ENCODE measurements around the gene BHLHA9.
A peak's percentile ranks its signal among the peaks of the same experiment; 100 is the strongest.
"Not testable (repeated sequence)": the region's sequence is repeated elsewhere in the genome, so short reads cannot be mapped to it uniquely, and the experiment has no call there.

BHLHA9 gene

DNA sequence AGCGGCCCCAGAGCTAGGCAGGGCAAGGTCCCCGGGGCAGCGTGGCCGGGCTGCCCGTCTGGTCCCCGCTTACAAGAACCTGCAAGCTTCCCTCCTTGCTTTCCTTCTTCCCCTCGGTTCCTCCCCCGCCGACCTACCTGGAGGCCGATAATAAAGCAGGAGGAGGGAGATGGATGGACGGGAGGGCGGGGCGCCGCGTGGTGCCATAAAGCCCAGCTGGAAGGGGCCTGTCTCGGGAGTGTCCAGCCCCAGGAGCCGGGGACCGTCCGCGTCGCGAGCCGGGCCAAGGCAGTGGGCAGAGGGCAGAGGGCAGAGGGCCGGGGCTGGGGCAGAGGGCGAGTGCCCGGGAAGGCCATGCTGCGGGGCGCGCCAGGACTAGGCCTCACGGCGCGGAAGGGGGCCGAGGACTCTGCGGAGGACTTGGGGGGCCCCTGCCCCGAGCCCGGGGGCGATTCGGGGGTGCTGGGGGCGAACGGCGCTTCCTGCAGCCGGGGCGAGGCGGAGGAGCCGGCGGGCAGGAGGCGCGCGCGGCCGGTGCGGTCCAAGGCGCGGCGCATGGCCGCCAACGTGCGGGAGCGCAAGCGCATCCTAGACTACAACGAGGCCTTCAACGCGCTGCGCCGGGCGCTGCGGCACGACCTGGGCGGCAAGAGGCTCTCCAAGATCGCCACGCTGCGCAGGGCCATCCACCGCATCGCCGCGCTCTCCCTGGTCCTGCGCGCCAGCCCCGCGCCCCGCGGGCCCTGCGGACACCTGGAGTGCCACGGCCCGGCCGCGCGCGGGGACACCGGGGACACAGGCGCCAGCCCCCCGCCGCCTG, at the start of gene BHLHA9:
BHLHA9 (plus strand) TSS at position 235 of the 820 bp plus-strand sequence; CDS start at position 355, 120 bp downstream.
- no peak for DNase-seq

GRCh38 chr17:1221209-1221608, 49.0 kb upstream of the BHLHA9 start:
- DNase-seq, result no peak

DNA sequence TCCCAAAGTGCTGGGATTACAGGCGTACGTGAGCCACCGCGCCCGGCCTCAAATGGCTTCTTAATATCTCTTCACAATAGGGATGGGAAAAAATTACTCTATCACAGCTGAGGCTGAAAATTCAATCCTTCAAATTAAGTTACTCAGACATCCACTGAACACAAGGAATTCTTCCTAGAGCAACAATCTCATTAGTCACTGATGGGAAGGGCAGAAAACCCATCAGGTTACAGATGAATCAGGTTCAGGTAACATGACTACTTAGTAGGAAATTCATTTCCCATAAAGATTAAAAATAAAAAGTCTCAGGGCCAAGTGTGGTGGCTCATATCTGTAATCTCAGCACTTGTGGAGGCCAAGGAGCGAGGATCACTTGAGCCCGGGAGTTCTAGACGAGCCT, 47.9 kb upstream of the BHLHA9 start:
- no peak for DNase-seq

DNA sequence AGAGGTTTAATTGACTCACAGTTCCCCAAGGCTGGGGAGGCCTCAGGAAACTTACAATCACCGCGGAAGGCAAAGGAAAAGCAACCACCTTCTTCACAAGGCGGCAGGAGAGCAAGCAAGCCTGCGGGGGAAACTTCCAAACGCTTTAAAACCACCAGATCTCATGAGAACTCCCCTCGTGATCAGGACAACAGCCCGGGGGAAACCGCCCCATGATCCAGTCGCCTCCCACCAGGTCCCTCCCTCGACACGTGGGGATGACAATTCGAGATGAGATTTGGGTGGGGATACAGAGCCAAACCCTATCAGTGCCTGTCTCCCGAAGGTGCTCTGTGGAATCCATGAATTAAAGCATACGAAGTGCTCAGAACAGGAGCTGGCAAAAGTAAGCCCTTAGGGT, 46.6 kb upstream of the BHLHA9 start:
- no peak for DNase-seq

GRCh38 chr17:1224330-1224729, 45.9 kb upstream of the BHLHA9 start:
- DNase-seq, result no peak

GRCh38 chr17:1226308-1226707, 43.9 kb upstream of the BHLHA9 start:
- no peak for DNase-seq

- no peak for DNase-seq
Observed at GRCh38 chr17:1227365-1227764, 42.9 kb upstream of the BHLHA9 start.

DNA sequence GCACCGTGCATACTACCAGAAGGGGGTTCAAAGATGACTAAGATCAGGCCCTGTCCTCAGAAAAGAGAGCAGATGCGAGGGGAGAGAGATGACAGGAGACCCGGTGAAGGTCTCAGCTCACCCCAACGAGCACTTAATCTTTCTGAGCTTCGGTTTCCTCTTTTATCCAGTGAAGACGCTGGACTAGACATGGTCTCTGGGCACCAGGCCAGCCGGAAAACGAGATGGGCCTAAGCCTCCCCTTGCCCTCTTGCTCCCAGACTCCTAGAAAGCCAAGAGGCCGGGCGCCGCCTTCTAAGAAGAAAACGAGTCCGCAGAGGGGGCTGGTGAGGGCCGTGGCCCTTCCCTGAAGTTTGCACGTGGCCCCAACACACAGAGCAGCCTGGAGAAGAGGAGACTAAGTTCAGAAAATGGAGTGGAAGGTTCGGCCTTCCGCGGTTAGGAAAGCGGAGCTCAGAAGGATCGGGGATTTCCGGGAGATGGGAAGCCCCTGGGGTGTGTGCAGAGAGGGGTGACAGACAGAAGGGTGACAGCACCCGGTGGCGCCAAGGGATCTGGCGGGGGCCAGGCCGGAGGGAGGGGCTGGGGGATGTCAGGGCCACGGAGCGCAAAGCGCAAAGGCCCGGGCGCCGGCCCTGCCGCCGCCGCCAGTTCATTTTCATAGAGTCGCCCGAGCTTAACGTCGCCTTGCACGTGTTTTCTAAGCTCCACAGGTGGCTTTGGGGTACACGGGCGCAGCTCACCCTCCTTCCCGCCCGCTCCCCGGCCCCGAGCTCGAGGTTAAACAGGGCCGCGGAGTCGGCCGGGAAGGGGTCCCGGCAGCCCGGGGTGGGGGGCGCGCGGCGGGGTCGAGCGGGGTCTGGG, 42.1 kb upstream of the BHLHA9 start:
- DNase-seq, result no peak

DNA sequence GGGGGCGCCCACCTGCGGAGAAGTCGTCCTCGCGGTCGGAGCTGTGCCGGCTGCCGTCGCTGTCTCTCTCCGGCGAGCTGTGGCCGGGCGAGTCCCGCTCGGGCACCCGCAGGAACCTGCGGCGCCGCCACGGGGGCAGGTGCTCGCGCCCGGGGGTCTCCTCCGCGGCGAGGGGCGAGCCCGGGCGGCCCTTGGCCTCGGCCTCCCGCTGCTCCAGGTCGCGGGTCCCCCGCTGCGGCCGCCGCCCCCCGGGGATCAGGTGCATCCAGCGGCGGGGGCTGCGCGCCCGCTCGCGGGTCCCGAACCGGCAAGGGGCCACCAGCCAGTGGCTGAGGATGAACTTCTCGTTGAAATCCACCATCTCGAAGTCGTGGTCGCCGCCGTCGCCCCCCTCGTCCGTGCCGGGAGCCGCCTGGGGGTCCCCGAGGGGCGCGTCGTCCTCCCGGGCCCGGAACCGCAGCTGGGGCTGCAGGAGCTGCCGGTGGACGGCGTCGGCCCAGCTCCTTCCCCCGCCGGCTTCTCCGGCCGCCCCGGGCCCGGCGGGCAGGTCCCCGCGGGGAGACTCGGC, 41.4 kb upstream of the BHLHA9 start:
- DNase-seq, result no peak

GRCh38 chr17:1229349-1229899, 40.8 kb upstream of the BHLHA9 start:
- DNase-seq, result no peak

DNA sequence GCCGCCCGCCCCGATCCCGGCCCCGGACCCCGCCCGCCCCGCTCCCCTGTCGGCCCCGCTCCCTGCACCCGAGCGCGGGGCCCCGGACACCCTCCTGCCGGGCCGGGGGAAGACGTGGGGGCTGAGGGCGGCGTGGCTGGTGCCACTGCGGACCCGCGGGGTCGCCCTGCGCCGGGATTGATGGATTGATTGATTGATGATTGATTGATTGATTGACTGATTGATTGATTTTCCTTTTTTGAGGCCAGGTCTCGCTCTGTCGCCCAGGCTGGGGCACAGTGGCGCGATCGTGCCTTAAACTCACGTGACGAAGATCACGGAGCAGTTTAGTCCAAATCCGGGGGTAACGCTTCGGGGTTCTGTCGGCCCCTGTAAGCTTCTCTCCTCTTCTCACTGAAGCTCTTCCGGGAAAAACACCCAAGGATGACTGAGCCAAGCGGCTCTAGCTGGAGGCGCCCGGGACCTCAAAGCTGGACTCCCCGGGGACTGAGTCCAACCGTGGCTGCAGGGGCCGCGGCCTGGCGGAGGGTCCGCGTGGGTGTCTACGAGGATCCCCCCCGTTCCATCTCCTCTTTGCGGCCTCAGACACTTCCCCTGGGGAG, 40.2 kb upstream of the BHLHA9 start:
- no peak for DNase-seq

DNA sequence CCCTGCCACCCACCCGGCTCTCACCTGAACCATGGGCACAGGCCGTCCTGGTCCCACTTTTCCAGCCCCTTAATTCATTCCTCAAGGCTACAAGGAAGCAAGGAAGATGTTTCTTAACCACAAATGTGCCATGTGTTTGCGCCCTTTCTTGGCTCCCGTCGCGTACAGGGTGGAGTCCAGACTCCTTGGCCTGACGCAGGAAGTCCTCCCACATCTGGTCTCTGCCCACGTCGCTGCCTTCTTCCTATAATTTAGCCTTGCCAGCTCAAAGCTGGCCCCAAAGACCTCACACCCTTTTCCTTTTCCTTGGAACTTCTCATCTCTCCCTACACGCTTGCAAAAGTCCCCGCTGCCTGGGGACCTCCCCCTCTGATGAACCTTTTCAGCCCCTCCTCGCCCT, 38.8 kb upstream of the BHLHA9 start:
- DNase-seq, result no peak

DNA sequence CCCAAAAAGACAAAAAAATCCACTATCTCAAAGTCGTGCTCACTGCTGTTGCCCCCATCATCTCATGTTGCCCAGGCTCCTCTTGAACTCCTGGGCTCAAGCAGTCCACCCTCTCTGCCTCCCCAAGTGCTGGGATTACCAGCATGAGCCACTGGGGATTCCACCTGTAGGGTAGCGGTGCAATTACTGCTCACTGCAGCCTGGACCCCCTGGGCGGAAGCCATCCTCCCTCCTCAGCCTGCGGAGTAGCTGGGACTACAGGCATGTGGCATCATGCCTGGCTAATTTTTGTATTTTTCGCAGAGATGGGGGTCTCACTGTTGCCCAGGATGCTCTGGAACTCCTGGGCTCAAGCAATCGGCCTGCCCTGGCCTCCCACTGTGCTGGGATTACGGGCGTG, 37.9 kb upstream of the BHLHA9 start:
- DNase-seq, result no peak

GRCh38 chr17:1232786-1233185, 37.5 kb upstream of the BHLHA9 start:
- no peak for DNase-seq

GRCh38 chr17:1234455-1234854, 35.8 kb upstream of the BHLHA9 start:
- DNase-seq, result no peak

GRCh38 chr17:1237471-1237870, 32.8 kb upstream of the BHLHA9 start:
- no peak for DNase-seq

DNA sequence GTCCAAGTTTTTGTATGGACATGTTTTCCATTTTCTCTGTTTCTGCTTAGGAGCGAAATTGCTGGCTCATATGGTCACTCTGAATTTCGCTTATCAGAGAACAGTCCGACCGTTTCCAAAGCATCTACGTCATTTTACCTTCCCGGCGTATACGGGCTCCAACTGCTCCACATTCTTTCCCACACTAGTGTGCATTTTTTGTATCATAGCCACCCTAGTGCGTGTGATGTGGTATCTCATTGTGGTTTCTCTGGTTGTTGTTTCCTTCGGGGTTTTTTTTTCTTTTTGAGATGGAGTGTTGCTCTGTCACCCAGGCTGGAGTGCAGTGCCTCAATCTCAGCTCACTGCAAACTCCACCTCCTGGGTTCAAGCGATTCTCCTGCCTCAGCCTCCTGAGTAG, 31.0 kb upstream of the BHLHA9 start:
- DNase-seq, result no peak

DNA sequence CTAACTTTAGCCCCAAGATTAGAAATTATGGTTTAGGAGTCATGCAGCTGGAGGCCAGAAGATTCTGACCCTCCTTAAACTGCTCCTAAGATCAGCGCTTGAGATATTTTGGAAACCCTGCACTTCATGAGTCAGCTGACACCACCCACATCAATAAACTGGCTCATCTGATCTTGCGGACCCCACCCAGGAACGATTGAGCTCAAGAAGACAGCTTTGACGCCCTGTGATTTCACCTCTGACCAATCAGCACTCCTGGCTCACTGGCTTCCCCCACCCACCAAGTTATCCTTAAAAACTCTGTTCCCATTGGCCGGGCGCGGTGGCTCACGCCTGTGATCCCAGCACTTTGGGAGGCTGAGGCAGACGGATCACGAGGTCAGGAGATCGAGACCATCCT, 29.8 kb upstream of the BHLHA9 start:
- DNase-seq, result not testable (repeated sequence)

GRCh38 chr17:1241929-1242328, 28.3 kb upstream of the BHLHA9 start:
- DNase-seq, result peak; percentile 32

GRCh38 chr17:1244606-1245012, 25.6 kb upstream of the BHLHA9 start:
- DNase-seq, result no peak

DNA sequence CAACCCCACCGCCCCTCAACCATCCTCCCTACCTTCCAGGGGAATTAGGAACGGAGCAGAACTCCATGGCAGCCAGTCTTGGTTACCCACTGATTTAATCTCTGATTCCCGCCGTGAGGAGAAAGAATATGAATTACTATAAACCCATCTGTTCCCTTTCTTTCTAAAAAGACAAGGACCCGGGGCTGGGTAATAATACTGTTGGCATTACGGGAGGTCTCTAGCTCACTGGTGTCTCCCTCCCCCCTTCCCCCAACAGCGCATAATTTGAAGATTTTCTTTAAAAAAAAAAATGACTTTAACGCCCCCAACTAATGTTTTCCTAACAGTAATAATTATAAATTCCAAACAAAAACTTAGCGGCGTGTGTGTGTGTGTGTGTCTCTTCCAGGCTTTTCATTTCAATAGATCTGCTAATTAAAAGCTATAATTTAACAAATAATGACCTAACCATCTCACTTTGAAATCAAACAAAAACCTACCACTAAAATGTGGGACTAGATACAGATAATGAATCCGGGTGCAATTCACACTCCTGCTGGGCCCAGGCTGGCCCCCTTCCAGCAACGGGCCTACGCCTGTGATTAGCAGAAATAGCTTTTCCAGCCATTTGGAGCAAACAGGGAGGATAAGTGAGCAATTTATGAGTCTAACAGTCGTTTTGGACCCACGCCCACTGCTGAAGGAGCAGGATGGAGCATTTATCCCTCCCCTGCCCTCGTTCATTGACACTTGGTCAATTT, 18.2 kb upstream of the BHLHA9 start:
- DNase-seq, result peak; percentile 82

- DNase-seq, result no peak
Observed at GRCh38 chr17:1255041-1255440, 15.2 kb upstream of the BHLHA9 start.
